ENCODE data around the gene TMEM207.

The TMEM207 gene

GRCh38 chr3:190444006-190444405 lies 5.7 kb downstream of the TMEM207 start:
- no peak for DNase-seq (ENCODE audit: low read depth in 2 of 2)

DNA sequence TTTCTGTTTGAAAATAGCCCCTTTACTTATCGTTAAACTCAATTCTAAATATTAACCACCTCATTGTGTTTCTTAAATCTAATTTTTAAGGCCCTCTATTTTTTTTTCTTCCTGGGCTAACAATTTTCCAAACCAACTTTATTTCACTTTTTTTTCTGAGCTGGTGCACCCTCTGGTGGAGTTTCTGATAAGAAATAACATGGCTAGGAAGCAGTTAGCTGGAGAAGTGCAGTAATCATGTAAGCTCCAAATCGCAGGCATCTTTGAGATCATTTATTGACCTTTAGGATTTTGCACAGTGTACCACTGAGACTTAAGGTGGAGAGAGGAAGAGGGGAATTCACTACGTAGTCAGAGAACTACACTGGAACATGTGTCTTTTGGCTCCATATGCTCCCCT lies 6.4 kb downstream of the TMEM207 start:
- DNase-seq (ENCODE audit: low read depth in 2 of 2): no peak

DNA sequence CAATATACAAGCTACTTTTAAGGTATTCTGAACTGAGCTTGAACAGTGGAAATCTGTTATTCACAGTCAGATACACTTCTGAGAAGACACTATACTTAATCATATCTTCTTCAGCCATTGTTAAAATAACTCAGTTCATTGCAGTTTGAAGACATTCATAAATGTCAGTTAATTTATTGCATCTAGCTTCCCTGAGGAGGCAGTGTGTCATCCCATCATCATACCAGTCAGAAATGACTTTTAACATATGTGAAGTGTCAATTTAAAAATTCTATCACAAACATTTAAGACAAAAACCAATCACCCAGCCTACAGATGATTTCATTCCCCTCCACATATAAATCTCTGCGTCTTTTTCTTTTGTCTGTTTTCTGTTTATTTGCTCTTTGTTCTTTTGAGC lies 7.5 kb downstream of the TMEM207 start:
- DNase-seq (ENCODE audit: low read depth in 2 of 2): no peak

DNA sequence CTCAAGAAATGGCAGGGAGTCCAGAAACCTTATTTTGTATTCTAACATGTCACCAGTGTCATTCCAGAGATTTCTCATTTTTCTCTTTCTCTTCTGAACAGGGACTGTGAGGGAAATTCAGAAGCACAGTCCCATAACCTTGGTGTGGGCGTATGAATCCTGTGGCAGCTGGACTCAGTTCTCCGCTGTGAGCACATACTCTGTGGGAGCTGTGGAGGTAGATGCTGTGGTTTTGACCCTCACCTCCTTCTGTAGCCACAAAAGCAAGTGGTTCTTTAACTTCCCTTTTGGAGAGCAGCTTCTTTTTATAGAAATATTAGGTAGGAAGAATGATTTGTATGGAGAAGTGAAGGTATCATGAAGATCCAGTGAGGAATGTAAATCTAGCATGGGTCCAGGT lies 13.4 kb downstream of the TMEM207 start:
- no peak for DNase-seq (ENCODE audit: low read depth in 2 of 2)

- no peak for DNase-seq (ENCODE audit: low read depth in 2 of 2)
These were observed 14.1 kb downstream of the TMEM207 start for GRCh38 chr3:190435618-190436017.

GRCh38 chr3:190433626-190434025 lies 16.1 kb downstream of the TMEM207 start:
- DNase-seq (ENCODE audit: low read depth in 2 of 2): no peak

GRCh38 chr3:190432216-190432615 lies 17.5 kb downstream of the TMEM207 start:
- no peak for DNase-seq (ENCODE audit: low read depth in 2 of 2)

GRCh38 chr3:190430906-190431305 lies 18.8 kb downstream of the TMEM207 start:
- no peak for DNase-seq (ENCODE audit: low read depth in 2 of 2)

- DNase-seq (ENCODE audit: low read depth in 2 of 2): no peak
These were observed 20.0 kb downstream of the TMEM207 start for GRCh38 chr3:190429681-190430080.

DNA sequence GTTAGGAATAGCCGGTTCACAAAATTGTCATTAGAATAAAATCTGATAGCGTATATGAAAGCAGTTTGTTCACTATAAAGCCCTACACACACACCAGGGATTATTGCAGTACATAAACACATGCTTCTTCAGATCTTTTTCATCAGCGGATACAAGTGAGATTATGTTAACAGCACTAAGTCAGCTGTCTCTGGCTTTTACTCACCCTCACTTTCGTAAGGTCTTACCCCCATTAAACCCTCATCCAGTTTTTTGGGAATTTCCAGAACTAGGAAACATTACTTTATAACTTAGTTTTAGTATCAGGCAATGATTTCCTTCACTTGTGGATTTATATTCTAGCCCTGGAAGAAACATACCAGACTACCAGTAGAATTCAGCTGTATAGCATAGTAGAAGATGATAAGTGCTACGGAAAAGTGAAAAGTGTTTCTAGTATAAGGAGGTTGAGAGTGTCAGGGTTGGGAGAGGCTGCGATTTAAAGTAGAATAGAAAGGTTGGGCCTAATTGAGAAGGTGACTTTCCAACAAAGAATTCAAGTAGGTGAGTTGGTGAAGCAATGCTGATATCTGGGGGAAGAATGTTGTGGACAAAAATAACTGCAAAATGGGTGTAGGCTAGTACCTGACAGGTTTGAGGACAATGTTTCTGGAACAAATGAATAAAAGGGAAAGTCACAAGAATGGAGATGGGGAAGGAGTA lies 22.7 kb downstream of the TMEM207 start:
- no peak for DNase-seq (ENCODE audit: low read depth in 2 of 2)

- DNase-seq (ENCODE audit: low read depth in 2 of 2): no peak
These were observed 23.9 kb downstream of the TMEM207 start for GRCh38 chr3:190425833-190426232.

DNA sequence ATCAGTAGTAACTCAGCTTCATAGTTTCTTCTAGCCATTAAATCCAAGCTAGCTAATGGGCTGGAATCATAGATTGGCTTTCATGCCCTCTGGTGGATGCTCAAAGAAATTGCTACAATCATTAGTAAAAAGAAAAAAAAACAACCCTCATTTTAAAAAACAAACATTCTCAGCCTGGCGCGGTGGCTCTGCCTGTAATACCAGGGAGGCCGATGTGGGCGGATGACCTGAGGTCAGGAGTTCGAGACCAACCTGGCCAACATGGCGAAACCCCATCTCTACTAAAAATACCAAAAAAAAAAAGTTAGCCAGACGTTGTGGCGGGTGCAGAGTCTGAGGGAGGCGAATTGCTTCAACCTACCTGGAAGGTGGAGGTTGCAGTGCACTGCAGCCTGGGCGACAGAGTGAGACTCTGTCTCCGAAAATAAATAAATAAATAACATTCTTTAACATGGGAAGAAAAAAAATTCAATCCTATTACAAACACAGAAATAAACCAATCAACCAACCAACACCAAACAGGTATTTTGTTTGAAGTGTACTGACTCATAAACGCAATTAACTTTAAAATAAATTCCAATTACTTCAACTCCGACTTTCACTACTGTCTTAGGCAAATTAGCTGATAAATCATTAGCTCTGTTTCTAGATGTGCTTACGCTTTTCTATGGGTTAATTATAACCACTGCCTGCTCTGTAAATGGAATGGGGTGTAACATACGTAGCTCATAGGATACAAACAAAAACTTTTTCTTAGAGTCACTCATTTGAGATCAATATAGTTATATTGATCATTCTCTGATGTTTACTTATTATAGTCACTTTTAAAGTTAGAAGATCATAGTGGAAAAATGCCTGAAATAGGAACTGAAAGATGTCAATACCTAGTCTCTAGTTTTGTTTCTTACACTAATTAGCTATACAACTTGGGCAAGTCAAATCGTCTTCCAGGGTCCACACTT lies 24.9 kb downstream of the TMEM207 start:
- DNase-seq (ENCODE audit: low read depth in 2 of 2): no peak

DNA sequence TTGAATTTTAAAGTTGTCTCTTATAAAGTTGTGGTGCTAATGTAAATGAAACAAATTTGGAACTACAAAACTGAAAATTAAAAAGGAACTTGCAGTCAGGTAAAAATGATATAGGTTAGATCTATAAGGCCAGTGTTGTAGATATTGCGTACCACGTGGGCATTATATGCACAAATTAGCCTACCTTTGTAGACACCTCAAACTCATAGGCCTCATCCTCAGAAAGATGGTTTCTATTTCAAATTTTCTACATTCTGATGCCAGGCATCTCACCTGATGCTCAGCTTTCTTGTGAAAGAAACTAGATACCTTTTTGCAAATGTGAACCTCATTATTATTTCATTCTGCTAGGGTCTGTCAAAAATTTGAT lies 25.6 kb downstream of the TMEM207 start:
- DNase-seq (ENCODE audit: low read depth in 2 of 2): no peak

GRCh38 chr3:190414297-190414696 lies 35.4 kb downstream of the TMEM207 start:
- no peak for DNase-seq (ENCODE audit: low read depth in 2 of 2)

- DNase-seq (ENCODE audit: low read depth in 2 of 2): no peak
These were observed 45.0 kb downstream of the TMEM207 start for GRCh38 chr3:190404715-190405114.

DNA sequence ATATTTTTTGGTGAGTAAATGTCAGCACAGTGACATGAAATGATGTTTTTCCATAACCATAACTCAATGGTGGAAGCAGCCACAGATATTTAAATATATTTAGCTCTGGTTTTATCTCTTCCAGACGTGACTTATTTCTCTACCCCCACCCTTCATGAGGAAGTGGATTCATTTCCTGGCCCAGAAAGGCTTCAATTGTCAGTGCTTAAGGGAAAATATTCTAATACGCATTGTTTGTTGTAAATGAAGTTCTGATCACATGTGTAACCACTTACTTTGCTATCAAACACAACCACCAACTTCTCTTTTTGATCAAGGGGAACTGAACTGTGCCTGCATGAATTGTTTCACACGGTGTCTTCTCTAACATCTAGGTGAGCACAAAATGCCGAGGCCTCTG lies 47.7 kb downstream of the TMEM207 start:
- no peak for DNase-seq (ENCODE audit: low read depth in 2 of 2)

DNA sequence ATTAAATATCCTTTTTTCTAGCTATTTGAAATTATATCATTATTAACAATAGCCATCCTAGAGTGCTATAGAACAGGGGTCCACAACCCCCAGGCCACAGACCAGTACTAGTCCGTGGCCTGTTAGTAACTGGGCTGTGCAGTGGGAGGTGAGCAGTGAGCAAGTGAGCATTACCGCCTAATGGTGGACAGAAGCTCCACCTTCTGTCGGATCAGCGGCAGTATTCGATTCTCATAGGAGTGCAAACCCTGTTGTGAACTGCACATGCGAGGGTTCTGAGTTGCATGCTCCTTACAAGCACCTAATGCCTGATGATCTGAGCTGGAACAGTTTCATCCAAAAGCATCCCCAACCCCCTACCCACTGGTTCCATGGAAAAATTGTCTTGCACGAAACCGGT lies 50.0 kb downstream of the TMEM207 start:
- DNase-seq (ENCODE audit: low read depth in 2 of 2): no peak

GRCh38 chr3:190397889-190398288 lies 51.8 kb downstream of the TMEM207 start:
- DNase-seq (ENCODE audit: low read depth in 2 of 2): no peak

- no peak for DNase-seq (ENCODE audit: low read depth in 2 of 2)
These were observed 53.7 kb downstream of the TMEM207 start for GRCh38 chr3:190396001-190396400.

GRCh38 chr3:190388703-190389102 lies 61.0 kb downstream of the TMEM207 start:
- no peak for DNase-seq (ENCODE audit: low read depth in 2 of 2)

DNA sequence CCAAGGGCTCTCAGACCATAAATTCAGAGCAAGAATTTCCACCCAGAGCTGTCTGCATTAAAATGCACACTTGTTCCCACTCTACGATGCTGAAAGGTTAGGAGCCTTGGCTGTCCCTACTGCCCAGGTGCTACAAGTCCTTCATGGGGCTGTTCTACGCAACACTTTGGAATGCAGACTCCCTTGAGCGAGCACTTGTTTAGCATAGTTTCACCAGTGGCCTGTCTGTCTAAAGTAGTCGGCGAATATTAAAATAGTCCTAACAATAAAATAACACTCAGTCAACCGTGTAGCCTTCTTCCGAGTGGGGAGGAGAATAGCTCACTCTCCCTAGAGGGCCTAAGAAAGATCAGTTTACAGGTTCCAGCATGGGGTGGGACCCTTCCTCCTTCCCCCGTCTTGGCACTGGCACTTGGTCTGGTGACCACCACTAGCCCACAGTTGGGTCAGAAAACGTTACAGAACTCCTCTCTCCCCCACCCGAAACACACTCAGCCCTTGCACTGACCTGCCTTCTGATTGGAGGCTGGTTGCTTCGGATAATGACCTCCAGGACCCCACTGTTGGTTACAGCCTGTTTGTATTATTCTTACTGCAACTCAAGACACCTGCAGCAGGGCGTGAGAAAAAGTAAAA lies 62.0 kb downstream of the TMEM207 start, which contains the start of gene CLDN16:
TSS of gene CLDN16 (plus strand) at position 586 of the 636 bp plus-strand sequence. CDS start 167 bp downstream, outside the sequence.
- DNase-seq (ENCODE audit: low read depth in 2 of 2): no peak

All from stimulated activated CD8-positive, alpha-beta memory T cell treated with anti-CD3 and anti-CD28 coated beads, Interleukin-15, amount 100 ng/mL, for 4 hours (primary cell).